HG03460 (cell line): ENCODE measurements around the gene FNIP1.
"Not testable (repeated sequence)": the region's sequence is repeated elsewhere in the genome, so short reads cannot be mapped to it uniquely, and the experiment has no call there.

Experiments used
- ATAC-seq: cut with Tn5 transposase; IDR thresholded peaks from one replicate; pipeline ENCODE4 v1.9.1; 2021; ENCODE audit not compliant: unreplicated experiment

FNIP1 gene

DNA sequence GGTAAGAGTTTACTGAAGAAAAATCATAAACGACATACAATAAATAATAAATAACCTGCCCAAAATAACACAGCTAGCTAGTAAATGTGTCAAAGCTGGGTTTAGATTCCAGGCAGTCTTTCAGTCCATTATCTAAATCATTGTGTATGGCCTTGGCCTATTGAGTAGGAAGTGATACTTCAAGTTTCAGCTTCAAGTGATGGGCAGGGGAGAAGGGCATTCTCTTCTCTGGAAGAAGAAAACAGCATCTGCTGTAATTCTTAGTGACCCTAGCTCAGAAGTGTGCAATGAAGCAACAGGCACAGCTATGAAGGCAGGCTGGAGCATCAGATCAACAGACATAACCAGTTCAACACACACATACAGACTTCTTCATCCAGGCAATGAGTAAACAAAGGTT, 42.5 kb downstream of the FNIP1 start:
- ATAC-seq = no peak

DNA sequence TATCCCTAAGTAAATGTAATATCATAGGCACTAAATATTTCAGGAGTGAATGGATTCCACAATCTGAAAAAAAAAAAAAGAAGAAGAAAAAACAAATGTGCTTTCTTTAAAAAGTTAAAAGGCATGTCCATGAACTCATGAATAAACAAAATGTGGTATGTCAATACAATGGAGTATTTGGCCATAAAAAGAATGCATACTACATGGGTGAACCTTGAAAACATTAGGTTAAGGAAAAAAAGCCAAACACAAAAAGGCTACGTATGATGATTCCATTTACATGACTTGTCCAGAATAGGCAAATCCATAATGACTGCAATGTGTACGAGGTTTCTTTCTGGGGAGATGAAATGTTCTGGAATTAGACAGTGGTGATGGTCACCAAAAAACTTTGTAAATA, 45.3 kb downstream of the FNIP1 start:
- no peak for ATAC-seq

DNA sequence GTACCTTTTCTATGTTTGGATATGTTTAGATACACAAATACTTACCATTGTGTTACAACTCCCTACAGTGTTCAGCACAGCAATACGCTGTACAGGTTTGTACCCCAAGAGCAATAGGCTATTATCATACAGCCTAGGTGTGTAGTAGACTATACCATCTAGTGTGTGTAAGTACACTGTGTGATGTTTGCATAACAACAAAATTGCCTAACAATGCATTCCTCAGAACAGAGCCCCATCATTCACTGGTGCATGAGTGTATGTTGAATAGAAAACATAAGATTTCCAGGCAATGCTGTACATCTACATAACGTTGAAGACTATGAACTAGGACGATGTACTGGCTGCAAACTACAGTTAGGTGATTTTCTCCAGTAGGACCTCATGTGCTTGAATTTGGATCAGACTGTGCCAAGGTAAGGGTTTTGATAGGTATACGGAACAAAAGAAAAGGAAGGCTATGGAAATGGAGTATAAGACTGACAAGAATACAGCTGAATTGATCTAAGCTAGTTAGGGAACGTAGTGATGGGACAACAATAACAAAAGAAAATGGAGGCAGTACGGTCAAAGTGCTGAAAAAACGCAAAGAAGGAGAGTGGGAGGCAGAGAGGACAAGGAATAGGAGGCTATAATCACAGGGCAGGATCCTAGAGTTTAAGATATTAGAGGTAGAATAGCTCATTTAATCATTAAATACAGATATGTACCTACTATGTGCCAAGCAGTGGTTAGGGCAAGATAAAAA, 46.9 kb downstream of the FNIP1 start:
- no peak for ATAC-seq

DNA sequence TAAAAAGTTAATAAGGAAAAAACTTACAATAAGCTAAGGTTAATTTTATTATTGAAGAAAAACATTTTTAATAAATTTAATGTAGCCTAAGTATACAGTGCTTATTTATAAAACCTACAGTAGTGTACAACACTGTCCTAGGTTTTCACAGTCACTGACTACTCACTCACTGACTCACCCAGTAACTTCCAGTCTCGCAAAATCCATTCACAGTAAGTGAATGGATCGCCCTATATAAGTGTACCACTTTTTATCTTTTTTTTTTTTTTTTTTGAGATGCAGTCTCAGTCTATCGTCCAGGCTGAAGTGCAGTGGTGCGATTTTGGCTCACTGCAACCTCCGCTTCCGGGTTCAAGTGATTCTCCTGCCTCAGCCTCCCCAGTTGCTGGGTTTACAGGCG, 47.7 kb downstream of the FNIP1 start:
- ATAC-seq = no peak

DNA sequence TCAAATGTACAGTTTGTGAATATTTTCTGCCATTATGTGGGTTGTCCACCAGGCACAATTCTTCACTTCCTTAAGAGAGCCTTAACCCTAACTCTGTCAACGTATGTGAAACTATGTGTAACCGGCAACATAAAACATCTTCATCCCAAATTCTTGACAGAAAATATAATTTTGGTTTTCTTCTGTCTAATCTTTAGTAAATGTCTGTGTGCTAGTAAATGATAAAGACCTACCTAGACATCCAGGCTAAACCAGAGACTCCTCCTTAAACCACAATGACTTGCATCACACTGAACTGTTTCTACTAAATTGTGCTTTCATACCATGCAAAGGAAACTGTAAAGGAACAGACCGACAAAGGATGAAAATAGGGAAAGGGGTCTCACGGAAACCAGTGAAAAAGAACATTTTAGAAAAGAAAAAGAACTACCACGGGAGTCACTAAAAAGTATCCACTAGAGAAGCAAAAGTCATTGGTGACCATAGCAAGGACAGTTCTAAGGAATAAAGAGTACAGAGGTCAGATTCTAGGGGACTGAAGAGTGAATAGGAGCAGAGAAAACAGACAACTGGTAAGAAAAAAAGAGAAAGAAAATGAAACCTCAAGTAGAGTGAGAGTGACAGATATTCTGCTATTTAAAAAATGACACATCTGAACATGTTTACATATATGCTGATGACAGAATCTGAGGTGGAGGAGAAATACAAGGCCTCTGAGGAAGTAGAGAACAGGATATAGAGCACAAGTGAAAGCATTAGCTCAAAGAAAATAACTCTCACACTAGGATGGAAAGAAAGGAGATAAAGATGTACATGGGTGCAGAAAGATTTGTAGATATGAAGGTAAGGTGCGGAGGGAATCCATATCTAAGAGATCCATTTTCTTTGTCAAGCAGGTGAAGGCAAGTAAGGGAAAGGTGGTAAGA, 49.4 kb downstream of the FNIP1 start:
- ATAC-seq = peak; percentile 76

DNA sequence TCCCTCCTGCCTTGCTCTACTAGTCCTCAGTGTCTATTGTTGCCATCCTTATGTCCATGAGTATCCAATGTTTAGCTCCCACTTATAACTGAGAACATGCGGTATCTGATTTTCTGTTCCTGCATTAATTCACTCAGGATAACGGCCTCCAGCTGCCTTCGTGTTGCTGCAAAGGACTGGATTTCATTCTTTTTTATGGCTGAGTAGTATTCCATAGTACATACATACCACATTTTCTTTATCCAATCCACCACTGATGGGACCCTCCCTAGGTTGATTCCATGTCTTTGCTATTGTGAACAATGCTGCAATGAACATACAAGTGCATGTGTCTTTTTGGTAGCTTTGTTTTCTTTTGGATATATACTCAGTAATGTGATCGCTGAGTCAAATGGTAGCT, 50.4 kb downstream of the FNIP1 start:
- ATAC-seq = no peak

DNA sequence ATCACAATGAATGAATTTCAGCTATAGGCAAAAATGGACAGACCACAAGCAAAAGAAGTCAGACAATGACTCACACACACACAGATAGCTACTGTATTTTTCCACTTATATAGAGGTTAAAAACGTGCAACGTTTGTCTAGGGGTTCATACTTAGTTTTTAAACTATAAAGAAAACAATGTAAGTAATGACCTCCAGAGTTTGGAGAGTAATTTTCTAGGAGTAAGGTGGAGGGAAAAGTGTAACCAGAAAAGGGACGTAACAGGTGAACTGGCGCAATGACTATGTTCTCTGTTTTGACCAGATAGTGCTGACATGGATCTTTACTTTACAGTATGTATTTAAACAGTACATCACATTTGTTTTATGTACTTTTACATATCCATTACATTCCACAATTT, 51.1 kb downstream of the FNIP1 start:
- no peak for ATAC-seq

DNA sequence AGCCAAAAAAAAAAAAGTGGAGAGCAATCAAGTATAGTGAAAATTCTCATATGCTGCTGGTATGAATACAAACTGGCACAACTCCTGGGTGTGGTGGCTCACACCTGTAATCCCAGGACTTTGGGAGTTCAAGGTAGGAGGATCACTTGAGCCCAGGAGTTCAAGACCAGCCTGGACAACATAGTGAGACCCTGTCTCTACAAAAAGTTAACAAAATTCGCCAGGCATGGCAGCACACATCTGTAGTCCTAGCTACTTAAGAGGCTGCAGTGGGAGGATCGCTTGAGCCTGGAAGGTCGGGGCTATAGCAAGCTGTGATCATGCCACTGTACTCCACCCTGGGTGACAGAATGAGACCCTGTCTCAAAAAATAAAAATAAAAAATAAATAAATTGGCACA, 51.7 kb downstream of the FNIP1 start:
- ATAC-seq = no peak

DNA sequence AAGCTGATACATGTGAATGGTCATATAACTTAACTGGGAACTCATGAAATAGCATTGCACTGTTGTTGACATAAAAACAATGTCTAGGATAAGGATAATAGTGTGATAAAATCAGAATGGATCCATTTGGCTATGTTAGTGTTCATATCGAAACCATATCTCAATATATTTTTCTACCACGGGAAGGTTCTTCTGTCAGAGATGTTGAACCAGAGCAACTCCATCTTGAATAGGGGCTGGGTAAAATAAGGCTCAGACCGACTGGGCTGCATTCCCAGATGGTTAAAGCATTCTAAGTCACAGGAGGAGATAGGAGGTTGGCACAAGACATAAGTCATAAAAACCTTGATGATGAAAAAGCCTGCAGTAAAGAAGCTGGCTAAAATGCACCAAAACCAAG, 56.3 kb downstream of the FNIP1 start:
- no peak for ATAC-seq

DNA sequence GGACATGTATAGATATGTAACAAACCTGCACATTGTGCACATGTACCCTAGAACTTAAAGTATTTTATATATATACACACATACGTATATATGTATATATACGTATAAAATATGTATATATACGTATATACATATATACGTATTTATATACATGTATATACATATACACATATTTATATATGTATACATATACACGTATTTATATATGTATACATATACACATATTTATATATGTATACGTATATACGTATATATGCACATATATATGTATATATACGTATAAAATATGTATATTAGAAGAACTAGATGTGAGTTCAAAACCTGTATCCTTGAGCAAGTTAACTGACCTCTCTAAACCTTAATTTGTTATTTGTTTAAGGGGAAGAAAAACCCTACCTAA, 61.4 kb downstream of the FNIP1 start:
- no peak for ATAC-seq

DNA sequence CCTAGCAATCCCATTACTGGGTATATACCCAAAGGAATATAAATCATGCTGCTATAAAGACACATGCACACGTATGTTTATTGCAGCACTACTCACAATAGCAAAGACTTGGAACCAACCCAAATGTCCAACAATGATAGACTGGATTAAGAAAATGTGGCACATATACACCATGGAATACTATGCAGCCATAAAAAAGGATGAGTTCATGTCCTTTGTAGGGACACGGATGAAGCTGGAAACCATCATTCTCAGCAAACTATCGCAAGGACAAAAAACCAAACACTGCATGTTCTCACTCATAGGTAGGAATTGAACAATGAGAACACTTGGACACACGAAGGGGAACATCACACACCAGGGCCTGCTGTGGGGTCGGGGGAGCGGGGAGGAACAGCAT, 61.9 kb downstream of the FNIP1 start:
- ATAC-seq = not testable (repeated sequence)

DNA sequence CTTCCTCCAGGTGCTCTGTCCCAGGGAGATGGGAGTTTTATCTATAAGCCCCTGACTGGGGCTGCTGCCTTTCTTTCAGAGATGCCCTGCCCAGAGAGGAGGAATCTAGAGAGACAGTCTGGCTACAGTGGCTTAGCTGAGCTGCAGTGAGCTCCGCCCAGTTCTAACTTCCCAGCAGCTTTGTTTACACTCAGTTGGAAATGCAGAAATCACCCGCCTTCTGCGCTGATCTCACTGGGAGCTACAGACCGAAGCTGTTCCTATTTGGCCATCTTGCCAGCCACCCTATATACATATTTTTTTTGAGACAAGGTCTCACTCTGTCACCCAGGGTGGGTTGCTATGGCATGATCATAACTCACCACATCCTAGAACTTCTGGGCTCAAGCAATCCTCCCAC, 67.5 kb downstream of the FNIP1 start:
- ATAC-seq = not testable (repeated sequence)

DNA sequence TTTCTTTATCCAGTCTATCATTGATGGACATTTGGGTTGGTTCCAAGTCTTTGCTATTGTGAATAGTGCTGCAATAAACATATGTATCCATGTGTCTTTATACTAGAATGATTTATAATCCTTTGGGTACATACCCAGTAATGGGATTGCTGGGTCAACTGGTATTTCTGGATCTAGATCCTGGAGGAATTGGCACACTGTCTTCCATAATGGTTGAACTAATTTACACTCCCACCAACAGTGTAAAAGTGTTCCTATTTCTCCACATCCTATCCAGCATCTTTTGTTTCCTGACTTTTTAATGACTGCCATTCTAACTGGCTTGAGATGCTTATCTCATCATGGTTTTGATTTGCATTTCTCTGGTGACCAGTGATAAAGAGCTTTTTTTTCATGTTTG, 72.7 kb downstream of the FNIP1 start:
- ATAC-seq = not testable (repeated sequence)

DNA sequence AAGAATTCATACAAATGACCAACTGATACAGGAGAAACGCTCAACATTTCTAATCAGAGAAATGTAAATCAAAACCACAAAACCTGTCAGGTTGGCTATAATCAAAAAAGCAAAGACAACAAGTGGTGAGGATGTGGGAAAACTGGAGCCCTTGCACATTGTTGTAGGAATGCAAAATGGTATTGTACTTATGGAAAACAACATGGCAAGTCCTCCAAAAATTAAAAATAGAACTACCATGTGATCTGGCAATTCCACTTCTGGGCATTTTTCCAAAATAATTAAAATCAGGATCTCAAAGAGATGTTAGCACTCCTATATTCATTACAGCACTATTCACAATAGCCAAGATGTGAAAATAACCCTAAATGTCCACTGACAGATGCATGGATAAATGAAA, 76.1 kb downstream of the FNIP1 start:
- ATAC-seq = no peak

DNA sequence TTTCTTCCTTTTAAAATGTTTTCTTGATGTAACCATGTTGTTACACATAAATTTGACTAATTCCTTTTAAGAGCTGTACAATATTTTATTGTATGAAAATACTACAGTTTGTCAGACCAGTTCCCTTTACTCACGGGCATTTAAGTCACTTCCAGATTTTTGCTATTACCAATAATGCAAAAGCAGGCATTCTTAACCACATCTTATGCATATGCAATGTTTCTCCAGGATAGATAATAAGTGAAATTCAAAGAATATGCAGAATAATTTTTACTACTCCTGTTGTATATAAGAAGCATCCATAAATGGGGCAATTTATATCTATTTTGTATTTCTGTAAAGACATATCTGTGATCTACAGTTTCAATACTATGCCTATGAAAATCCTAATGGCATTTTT, 77.3 kb downstream of the FNIP1 start:
- ATAC-seq = no peak

DNA sequence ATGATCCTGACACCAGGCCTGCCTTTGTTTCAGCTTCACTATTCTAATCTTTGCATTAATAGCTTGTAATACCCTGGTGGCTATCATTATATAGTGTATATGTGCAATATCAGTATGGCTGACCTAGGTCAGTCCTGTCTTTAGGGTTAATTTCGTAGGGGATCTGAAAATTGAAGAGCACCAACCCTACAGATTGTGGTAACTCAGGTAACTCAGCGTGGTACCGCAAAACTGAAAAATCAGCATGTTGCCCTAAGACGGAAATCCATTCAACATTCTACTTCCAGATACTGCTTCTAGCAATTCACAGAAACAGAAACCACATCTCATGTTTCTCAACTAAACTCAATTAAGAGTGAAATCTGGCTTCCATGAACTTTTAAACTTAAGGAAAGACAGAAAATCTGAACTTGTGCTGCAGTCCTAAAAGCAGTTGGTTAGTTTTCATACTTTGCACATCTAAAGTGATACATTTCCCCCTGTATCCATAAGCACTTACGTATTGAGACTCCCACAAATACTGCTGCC, 78.3 kb downstream of the FNIP1 start:
- ATAC-seq = no peak

DNA sequence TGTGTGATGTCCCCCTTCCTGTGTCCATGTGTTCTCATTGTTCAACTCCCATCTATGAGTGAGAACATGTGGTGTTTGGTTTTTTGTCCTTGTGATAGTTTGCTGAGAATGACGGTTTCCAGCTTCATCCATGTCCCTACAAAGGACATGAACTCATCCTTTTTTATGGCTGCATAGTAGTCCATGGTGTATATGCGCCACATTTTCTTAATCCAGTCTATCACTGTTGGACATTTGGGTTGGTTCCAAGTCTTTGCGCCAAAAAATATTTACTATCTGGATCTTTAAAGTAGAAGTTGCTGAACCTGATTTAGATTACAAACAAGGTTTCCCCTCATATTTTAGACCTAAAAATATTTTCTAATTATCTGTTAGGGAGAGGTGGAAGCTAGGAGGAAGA, 79.7 kb downstream of the FNIP1 start:
- not testable (repeated sequence) for ATAC-seq

DNA sequence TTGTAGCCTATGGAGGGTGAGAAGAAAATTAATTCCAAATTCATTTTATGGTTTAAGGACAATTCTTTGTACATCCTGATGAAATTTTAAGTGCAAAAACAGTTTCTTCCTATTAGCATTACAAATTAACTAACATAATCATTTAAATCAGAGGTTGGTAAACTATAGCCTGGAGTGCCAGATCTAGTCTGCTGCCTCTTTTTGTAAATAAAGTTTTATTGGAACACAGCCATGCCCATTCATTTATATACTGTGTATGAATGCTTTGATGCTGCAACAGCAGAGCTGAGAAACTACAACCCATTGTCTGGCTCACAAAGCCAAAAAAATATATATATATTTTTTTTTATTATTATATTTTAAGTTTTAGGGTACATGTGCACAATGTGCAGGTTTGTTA, 80.2 kb downstream of the FNIP1 start:
- ATAC-seq = no peak

DNA sequence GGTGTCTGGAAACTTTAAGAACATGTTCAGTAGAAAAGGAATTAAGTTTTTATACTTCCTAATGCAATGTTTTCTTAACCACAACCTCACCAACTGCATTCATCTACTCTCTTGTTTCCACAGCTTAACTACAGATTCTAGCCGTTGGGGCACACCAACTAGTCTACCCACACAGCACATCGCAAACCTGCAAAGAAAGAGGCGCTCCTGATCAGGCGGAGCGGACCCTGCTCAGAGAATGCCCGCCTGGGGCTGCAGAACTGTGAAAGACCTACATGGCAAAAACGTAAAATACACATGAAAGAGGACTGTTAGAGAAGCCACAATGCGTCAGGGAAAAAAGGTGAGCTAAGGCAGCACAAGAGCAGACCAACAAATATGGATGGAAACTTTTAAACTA, 86.4 kb downstream of the FNIP1 start:
- ATAC-seq = no peak

DNA sequence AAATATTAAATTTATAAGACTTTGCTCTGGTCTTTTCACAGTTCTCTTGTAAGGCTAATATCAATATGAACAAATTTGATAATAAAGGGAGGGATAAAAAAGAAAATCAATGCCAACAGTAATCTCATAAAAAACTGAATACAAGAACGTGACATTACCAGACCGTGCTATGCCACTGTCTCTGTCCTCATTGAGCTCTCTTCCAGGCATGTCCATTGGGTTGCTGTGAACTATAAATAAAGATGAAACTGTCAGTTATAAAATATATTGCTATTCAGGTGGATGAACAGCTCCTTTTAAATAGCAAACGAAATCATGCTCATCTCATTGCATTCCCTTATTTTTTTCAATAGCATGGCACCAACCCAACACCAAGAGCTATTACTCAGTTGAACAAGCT, 87.8 kb downstream of the FNIP1 start:
- no peak for ATAC-seq

DNA sequence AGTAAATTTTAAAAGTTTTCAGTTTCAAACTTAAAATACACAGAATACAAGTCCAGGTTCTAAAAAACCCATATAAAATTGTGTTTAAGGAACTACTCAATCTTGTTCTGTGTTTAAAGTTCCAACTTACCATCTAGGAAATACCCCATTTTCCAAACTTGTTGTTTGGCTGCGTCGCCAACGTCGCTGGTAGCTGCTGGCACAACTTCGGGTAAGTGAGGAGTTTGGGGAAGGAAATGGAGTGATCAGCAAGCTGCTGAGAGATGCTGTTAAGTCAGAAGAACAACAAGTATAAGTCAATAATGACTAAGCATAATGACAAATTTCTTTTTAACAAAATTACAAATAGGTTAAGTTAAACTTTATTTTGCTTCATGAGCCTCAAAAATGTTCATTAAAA, 90.5 kb downstream of the FNIP1 start:
- no peak for ATAC-seq

DNA sequence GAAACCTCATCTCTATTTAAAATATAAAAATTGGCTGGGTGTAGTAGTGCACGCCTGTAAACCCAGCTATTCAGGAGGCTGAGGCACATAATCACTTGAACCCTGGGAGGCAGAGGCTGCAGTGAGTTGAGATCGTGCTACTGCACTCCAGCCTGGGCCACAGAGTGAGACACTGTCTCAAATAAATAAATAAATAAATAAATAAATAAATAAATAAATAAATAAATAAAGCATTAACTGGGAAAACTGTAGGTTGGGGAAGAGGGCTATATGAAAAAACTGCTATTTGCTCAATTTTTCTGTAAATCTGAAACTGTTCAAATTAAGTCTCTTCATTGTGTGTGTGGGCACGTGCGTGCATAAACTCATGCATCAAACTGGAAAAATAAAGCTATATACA, 101.9 kb downstream of the FNIP1 start:
- ATAC-seq = no peak
